Fibroblast of mammary gland (primary cell): ENCODE measurements around the gene LIM2.
A peak's percentile ranks its signal among the peaks of the same experiment; 100 is the strongest.

Experiments used
- DNase-seq: peaks from one replicate; pipeline ENCODE4 v3.0.0-alpha.2; 2010; ENCODE audit warnings: low read depth
- H3K4me3 ChIP-seq: 2 replicates; pipeline ENCODE4 v1.5.1; 2011; ENCODE audit warnings: low read depth, mild to moderate bottlenecking, low read length, moderate library complexity; ENCODE audit not compliant: control insufficient read depth
- CTCF ChIP-seq: conservative IDR thresholded peaks from 2 replicates; pipeline ENCODE4 v1.5.1; 2011; ENCODE audit warnings: low read depth, low read length, inconsistent platforms; ENCODE audit not compliant: control insufficient read depth, insufficient read depth

LIM2 gene

GRCh38 chr19:51387924-51388389, at the start of gene LIM2:
Gene LIM2, minus strand, starts transcription at chr19:51387974. Its CDS starts 531 bp downstream, at chr19:51387443.
- no peak within 1 kb of the TSS for H3K4me3 ChIP-seq
- TF ChIP-seq CTCF: no peak
- no peak for DNase-seq

GRCh38 chr19:51434456-51434855, 46.7 kb upstream of the LIM2 start:
- no peak for TF ChIP-seq CTCF

GRCh38 chr19:51433043-51433442, 45.3 kb upstream of the LIM2 start:
- no peak for DNase-seq
- TF ChIP-seq CTCF: no peak
- no peak overlapping the region for H3K4me3 ChIP-seq

More at GRCh38 chr19:51434456-51434855, 46.7 kb upstream of the LIM2 start:
- H3K4me3 ChIP-seq: no peak overlapping the region
- DNase-seq: no peak

- no peak overlapping the region for H3K4me3 ChIP-seq
- no peak for TF ChIP-seq CTCF
- DNase-seq: no peak
Measured at GRCh38 chr19:51431124-51431523, 43.4 kb upstream of the LIM2 start.

GRCh38 chr19:51430221-51430620, 42.4 kb upstream of the LIM2 start:
- TF ChIP-seq CTCF: no peak
- no peak for DNase-seq
- no peak overlapping the region for H3K4me3 ChIP-seq

GRCh38 chr19:51427201-51427600, 39.4 kb upstream of the LIM2 start:
- no peak for TF ChIP-seq CTCF
- H3K4me3 ChIP-seq: no peak overlapping the region
- no peak for DNase-seq

- peak; percentile 90 for TF ChIP-seq CTCF
- H3K4me3 ChIP-seq: no peak overlapping the region
- DNase-seq: peak; percentile 60
Measured at GRCh38 chr19:51422053-51422448, 34.3 kb upstream of the LIM2 start.
